Panc1 (cell line): Measurements from ENCODE around the gene PPP2R2B.
A peak's percentile ranks its signal among the peaks of the same experiment; 100 is the strongest.

ENCODE experiments used
- POLR2AphosphoS5 ChIP-seq: IDR thresholded peaks from 2 replicates; pipeline ENCODE4 v1.6.1; 2012; ENCODE audit warnings: mild to moderate bottlenecking, low read depth, low read length, moderate library complexity
- REST ChIP-seq, 2 experiments: IDR thresholded peaks; 2 replicates each; pipeline ENCODE4 v1.6.1; 2011 to 2012; ENCODE audit warnings: low read depth in 2 of 2, control low read depth in 1 of 2, low read length in 1 of 2, mild to moderate bottlenecking in 1 of 2, moderate library complexity in 1 of 2; ENCODE audit not compliant: insufficient read depth in 1 of 2
- TF ChIP-seq, protein P1 (sequence below): fragments of 450-650 bp; IDR thresholded peaks from 2 replicates; pipeline ENCODE4 v1.5.1; 2017; ENCODE audit warnings: mild to moderate bottlenecking

DNA sequence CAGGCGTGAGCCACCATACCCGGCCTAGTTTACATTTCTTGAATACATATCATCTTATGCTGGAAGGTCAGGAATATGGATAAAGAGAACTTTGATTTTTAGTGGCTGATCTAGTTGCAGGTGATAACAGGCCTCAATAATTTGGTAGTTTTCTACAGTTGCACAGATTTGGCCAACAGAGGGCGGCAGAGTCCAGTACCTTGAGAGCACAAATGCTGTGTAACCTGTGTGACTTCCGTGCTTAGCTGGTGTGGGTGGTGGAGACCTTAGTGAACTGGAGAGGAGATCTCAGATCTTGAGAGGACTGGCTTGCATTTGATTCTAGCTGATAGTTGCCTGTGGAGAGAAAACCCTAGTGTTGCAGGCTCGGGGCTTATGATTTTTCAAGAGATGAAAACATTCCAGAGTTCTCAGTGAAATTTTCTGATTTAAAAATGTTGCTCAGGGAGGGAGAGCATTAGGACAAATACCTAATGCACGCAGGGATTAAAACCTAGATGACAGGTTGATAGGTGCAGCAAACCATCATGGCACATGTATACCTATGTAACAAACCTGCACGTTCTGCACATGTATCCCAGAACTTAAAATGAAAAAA is 345.2 kb downstream of the PPP2R2B start:
- TF ChIP-seq POLR2AphosphoS5 = no peak
- TF ChIP-seq, protein P1, sequence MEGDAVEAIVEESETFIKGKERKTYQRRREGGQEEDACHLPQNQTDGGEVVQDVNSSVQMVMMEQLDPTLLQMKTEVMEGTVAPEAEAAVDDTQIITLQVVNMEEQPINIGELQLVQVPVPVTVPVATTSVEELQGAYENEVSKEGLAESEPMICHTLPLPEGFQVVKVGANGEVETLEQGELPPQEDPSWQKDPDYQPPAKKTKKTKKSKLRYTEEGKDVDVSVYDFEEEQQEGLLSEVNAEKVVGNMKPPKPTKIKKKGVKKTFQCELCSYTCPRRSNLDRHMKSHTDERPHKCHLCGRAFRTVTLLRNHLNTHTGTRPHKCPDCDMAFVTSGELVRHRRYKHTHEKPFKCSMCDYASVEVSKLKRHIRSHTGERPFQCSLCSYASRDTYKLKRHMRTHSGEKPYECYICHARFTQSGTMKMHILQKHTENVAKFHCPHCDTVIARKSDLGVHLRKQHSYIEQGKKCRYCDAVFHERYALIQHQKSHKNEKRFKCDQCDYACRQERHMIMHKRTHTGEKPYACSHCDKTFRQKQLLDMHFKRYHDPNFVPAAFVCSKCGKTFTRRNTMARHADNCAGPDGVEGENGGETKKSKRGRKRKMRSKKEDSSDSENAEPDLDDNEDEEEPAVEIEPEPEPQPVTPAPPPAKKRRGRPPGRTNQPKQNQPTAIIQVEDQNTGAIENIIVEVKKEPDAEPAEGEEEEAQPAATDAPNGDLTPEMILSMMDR = peak; percentile 93
- no peak for TF ChIP-seq REST (IDR thresholded peaks at IDR 0.05; ENCODE audit: insufficient read depth in 1 of 2, low read depth in 2 of 2, low read length in 1 of 2)
